HepG2 (cell line): Measurements from ENCODE around the gene PLEKHO1. TPM values are rescaled to one million over a fixed set of nuclear protein-coding genes. Genes with fewer than 3 reads are reported as not detected.
"Not testable (repeated sequence)": the region's sequence is repeated elsewhere in the genome, so short reads cannot be mapped to it uniquely, and the experiment has no call there.

Source experiments
- ATAC-seq: fragments of 200-7000 bp; cut with Tn5 transposase; 3 replicates; pipeline ENCODE4 v1.9.1; 2020; ENCODE audit warnings: mild to moderate bottlenecking, moderate library complexity
- BruUV-seq: library from RNA; stranded (reverse); fragments of 400-500 nt; replicated peaks from 2 replicates; lab custom pipeline; 2021; lab: Mats Ljungman, UMichigan
- CTCF ChIA-PET: fragments of 300-600 bp; formaldehyde crosslinking; extraction: SDS; loops from one replicate; lab custom pipeline; 2021; ENCODE audit warnings: low total read pairs, inconsistent platforms, low intra/inter-chr PET ratio; lab: Yijun Ruan, JAX
- POLR2A ChIA-PET: fragments of 350-600 bp; sonication (Branson Sonifier 250); formaldehyde crosslinking; loops from one replicate; lab custom pipeline; 2020; ENCODE audit warnings: antibody characterized with exemption, inconsistent platforms; lab: Yijun Ruan, JAX
- DNase-seq: peaks from one replicate; pipeline ENCODE4 v3.0.0-alpha.2; 2015; ENCODE audit warnings: low spot score
- FAIRE-seq: peaks from 3 replicates; lab custom pipeline; 2011; peaks lifted over from hg19 to GRCh38; lab: Jason Lieb, UNC
- H2AFZ ChIP-seq: one replicate; pipeline ENCODE4 v1.6.1; 2011; ENCODE audit warnings: low read length, inconsistent platforms
- H3K27ac ChIP-seq: fragments of 300-600 bp; 3 replicates; pipeline ENCODE4 v1.8.0; 2011; ENCODE audit warnings: mixed run types, mild to moderate bottlenecking, mixed read lengths, low read length, inconsistent platforms; ENCODE audit not compliant: insufficient read depth; ENCODE audit errors: extremely low read length
- H3K27me3 ChIP-seq, 2 experiments: fragments of 200-600 bp in 1 of 2; 2 replicates in 1 of 2; 3 replicates in 1 of 2; pipeline versions ENCODE4 v1.6.0 to v1.8.0; 2011; ENCODE audit warnings: low read length in 2 of 2, mild to moderate bottlenecking in 2 of 2, moderate library complexity in 2 of 2, inconsistent platforms in 1 of 2; ENCODE audit not compliant: insufficient read depth in 2 of 2, control insufficient read depth in 1 of 2
- H3K36me3 ChIP-seq, 2 experiments: fragments of 200-600 bp in 1 of 2; replicated peaks in 1 of 2; 2 replicates in 1 of 2; 3 replicates in 1 of 2; pipeline versions ENCODE4 v1.5.1 to v1.8.0; 2011; ENCODE audit warnings: low read length in 2 of 2, inconsistent platforms in 1 of 2; ENCODE audit not compliant: insufficient read depth in 2 of 2, control insufficient read depth in 1 of 2
- H3K4me1 ChIP-seq: 2 replicates; pipeline ENCODE4 v1.5.1; 2012; ENCODE audit warnings: low read length, inconsistent platforms; ENCODE audit not compliant: insufficient read depth
- H3K4me2 ChIP-seq: 2 replicates; pipeline ENCODE4 v1.6.0; 2011; ENCODE audit warnings: low read depth, low read length, inconsistent platforms
- H3K4me3 ChIP-seq, 3 experiments: fragments of 200-600 bp in 1 of 3; sonication (generic), shearing (Covaris generic) in 1 of 3; replicated peaks in 1 of 3; 2 replicates each; pipeline ENCODE4 v1.5.1; 2011 to 2016; ENCODE audit warnings: low read length in 3 of 3, inconsistent platforms in 2 of 3, low read depth in 2 of 3, mild to moderate bottlenecking in 2 of 3, control low read depth in 1 of 3, mixed read lengths in 1 of 3; ENCODE audit not compliant: insufficient read depth in 1 of 3
- H3K79me2 ChIP-seq: one replicate; pipeline ENCODE4 v1.6.1; 2011; ENCODE audit warnings: low read length, inconsistent platforms; ENCODE audit not compliant: insufficient read depth
- H3K9ac ChIP-seq: 2 replicates; pipeline ENCODE4 v1.6.0; 2011; ENCODE audit warnings: mild to moderate bottlenecking, low read depth, low read length, inconsistent platforms; ENCODE audit not compliant: insufficient read depth
- H3K9me3 ChIP-seq: 2 replicates; pipeline ENCODE4 v1.5.1; 2012; ENCODE audit warnings: mild to moderate bottlenecking, low read length
- H4K20me1 ChIP-seq: 2 replicates; pipeline ENCODE4 v1.6.0; 2011; ENCODE audit warnings: inconsistent platforms, mild to moderate bottlenecking, low read length, moderate library complexity; ENCODE audit not compliant: insufficient read depth
- GMEB1 ChIP-seq: sonication (generic); formaldehyde crosslinking; IDR thresholded peaks from 2 replicates; pipeline ENCODE4 v1.5.1; 2020; ENCODE audit warnings: missing genetic modification reagents, mild to moderate bottlenecking, borderline replicate concordance
- HNF4G ChIP-seq, 2 experiments: sonication (generic) in 1 of 2; formaldehyde crosslinking in 1 of 2; IDR thresholded peaks; 2 replicates each; pipeline versions ENCODE4 v1.4.0 to v1.6.1; 2011 to 2020; ENCODE audit warnings: borderline replicate concordance in 2 of 2, low read depth in 2 of 2, mild to moderate bottlenecking in 2 of 2, low read length in 1 of 2, missing genetic modification reagents in 1 of 2, moderate library complexity in 1 of 2
- PLRG1 ChIP-seq: fragments of 450-650 bp; conservative IDR thresholded peaks from 2 replicates; pipeline ENCODE4 v1.6.1; 2016
- STAG1 ChIP-seq: sonication (generic); formaldehyde crosslinking; IDR thresholded peaks from 2 replicates; pipeline ENCODE4 v1.4.0; 2020; ENCODE audit warnings: missing genetic modification reagents
- TCF7L2 ChIP-seq: IDR thresholded peaks from 2 replicates; pipeline ENCODE4 v1.6.1; 2011; ENCODE audit warnings: mild to moderate bottlenecking, low read depth, low read length, moderate library complexity
- ZNF687 ChIP-seq: sonication (generic); formaldehyde crosslinking; IDR thresholded peaks from 2 replicates; pipeline ENCODE4 v1.5.1; 2020; ENCODE audit warnings: mild to moderate bottlenecking, missing genetic modification reagents, moderate library complexity
- ZNF776 ChIP-seq: sonication (generic); formaldehyde crosslinking; IDR thresholded peaks from 2 replicates; pipeline ENCODE4 v1.4.0; 2020; ENCODE audit warnings: mild to moderate bottlenecking, missing genetic modification reagents
- WGBS: methylation state at CpG from one replicate; pipeline ENCODE4 v1.1.6; 2017; ENCODE audit warnings: low lambda C conversion rate; 5-methylcytosine and 5-hydroxymethylcytosine counted together
- in situ Hi-C: cut with HindIII; loops from 2 replicates; pipeline ENCODE4 v1.10.0; 2017; ENCODE audit warnings: low pct_unique_long_range_greater_than_20kb; ENCODE audit not compliant: extremely low pct_ligation_motif_present
- intact Hi-C: fragments of 100-400 bp; cut with micrococcal nuclease; formaldehyde crosslinking; loops from one replicate; pipeline ENCODE4 v1.10.0; 2022; ENCODE audit not compliant: unreplicated experiment
- polyA plus RNA-seq, 8 experiments: library from polyadenylated mRNA; depleted of rRNA in 3 of 8; stranded (reverse) in 7 of 8; unstranded in 1 of 8; fragments of >200 nt; fragmentation: Illumina TruSeq in 4 of 8; extraction: Trizol in 4 of 8; gene quantifications; 2 replicates each; pipeline versions ENCODE4 v1.2.1 to v1.2.3, GENCODE V29; 2011 to 2016; ENCODE audit warnings: low read depth in 4 of 8, missing spikeins in 1 of 8, mixed read lengths in 1 of 8; ENCODE audit not compliant: insufficient read depth in 1 of 8
- total RNA-seq, 5 experiments: library from RNA; depleted of rRNA; stranded (reverse); fragments of >200 nt; fragmentation: Illumina TruSeq; extraction: Trizol; gene quantifications; 2 replicates each; pipeline ENCODE4 v1.2.3, GENCODE V29; 2016; ENCODE audit warnings: low read depth in 1 of 5
- TF ChIP-seq, protein P1 (sequence below): sonication (generic); formaldehyde crosslinking; IDR thresholded peaks from 2 replicates; pipeline ENCODE4 v1.4.0; 2020; ENCODE audit warnings: missing genetic modification reagents
- TF ChIP-seq, protein P2 (sequence below): sonication (generic); formaldehyde crosslinking; IDR thresholded peaks from 2 replicates; pipeline ENCODE4 v1.5.0; 2020; ENCODE audit warnings: missing genetic modification reagents

PLEKHO1 gene
- total and polyA plus RNA-seq, 2 of the 13 experiments (the other 11 are each of a cell fraction or from before 2014, with no cell fraction given), result 9.8 to 10.1 TPM

- no peak for TF ChIP-seq ZNF687 (CRISPR knock-in tag)
- TF ChIP-seq PLRG1, result no peak
- no peak for TF ChIP-seq ZNF776 (CRISPR knock-in tag)
- TF ChIP-seq, protein P1, sequence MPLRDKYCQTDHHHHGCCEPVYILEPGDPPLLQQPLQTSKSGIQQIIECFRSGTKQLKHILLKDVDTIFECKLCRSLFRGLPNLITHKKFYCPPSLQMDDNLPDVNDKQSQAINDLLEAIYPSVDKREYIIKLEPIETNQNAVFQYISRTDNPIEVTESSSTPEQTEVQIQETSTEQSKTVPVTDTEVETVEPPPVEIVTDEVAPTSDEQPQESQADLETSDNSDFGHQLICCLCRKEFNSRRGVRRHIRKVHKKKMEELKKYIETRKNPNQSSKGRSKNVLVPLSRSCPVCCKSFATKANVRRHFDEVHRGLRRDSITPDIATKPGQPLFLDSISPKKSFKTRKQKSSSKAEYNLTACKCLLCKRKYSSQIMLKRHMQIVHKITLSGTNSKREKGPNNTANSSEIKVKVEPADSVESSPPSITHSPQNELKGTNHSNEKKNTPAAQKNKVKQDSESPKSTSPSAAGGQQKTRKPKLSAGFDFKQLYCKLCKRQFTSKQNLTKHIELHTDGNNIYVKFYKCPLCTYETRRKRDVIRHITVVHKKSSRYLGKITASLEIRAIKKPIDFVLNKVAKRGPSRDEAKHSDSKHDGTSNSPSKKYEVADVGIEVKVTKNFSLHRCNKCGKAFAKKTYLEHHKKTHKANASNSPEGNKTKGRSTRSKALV, result no peak
- TF ChIP-seq GMEB1 (CRISPR knock-in tag), result no peak
- TF ChIP-seq, protein P2, sequence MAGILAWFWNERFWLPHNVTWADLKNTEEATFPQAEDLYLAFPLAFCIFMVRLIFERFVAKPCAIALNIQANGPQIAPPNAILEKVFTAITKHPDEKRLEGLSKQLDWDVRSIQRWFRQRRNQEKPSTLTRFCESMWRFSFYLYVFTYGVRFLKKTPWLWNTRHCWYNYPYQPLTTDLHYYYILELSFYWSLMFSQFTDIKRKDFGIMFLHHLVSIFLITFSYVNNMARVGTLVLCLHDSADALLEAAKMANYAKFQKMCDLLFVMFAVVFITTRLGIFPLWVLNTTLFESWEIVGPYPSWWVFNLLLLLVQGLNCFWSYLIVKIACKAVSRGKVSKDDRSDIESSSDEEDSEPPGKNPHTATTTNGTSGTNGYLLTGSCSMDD (CRISPR knock-in tag), result no peak
- no peak for TF ChIP-seq HNF4G (IDR thresholded peaks at IDR 0.05; ENCODE audit: borderline replicate concordance, low read depth, low read length)
- TF ChIP-seq HNF4G (CRISPR knock-in tag; IDR thresholded peaks at IDR 0.05; ENCODE audit: borderline replicate concordance, low read depth), result no peak
- no peak for TF ChIP-seq TCF7L2
- TF ChIP-seq STAG1 (CRISPR knock-in tag), result no peak
Measured at GRCh38 chr1:150134537-150134936, 15.2 kb upstream of the PLEKHO1 start (continued).

- H3K4me1 ChIP-seq, H4K20me1 ChIP-seq, H3K27me3 ChIP-seq, H3K4me3 ChIP-seq, H2AFZ ChIP-seq, DNase-seq, H3K9me3 ChIP-seq, in situ Hi-C loops, H3K36me3 ChIP-seq, H3K4me2 ChIP-seq, BruUV-seq, FAIRE-seq, POLR2A ChIA-PET, H3K27ac ChIP-seq, H3K9ac ChIP-seq, H3K79me2 ChIP-seq, CTCF ChIA-PET, intact Hi-C loops, ATAC-seq: not testable (repeated sequence)
- 92% methylated on average over 6 of the region's 6 CpGs for WGBS
Measured at GRCh38 chr1:150135400-150135799, 14.3 kb upstream of the PLEKHO1 start.
